HepG2 (cell line): ENCODE measurements around the gene CCDC174. TPM values are rescaled to one million over a fixed set of nuclear protein-coding genes. Genes with fewer than 3 reads are reported as not detected.

Experiments
- ATAC-seq: fragments of 200-7000 bp; cut with Tn5 transposase; 3 replicates; pipeline ENCODE4 v1.9.1; 2020; ENCODE audit warnings: mild to moderate bottlenecking, moderate library complexity
- BruUV-seq: library from RNA; stranded (reverse); fragments of 400-500 nt; replicated peaks from 2 replicates; lab custom pipeline; 2021; lab: Mats Ljungman, UMichigan
- CTCF ChIA-PET: fragments of 300-600 bp; formaldehyde crosslinking; extraction: SDS; loops from one replicate; lab custom pipeline; 2021; ENCODE audit warnings: low total read pairs, inconsistent platforms, low intra/inter-chr PET ratio; lab: Yijun Ruan, JAX
- POLR2A ChIA-PET: fragments of 350-600 bp; sonication (Branson Sonifier 250); formaldehyde crosslinking; loops from one replicate; lab custom pipeline; 2020; ENCODE audit warnings: antibody characterized with exemption, inconsistent platforms; lab: Yijun Ruan, JAX
- DNase-seq: peaks from one replicate; pipeline ENCODE4 v3.0.0-alpha.2; 2015; ENCODE audit warnings: low spot score
- FAIRE-seq: peaks from 3 replicates; lab custom pipeline; 2011; peaks lifted over from hg19 to GRCh38; lab: Jason Lieb, UNC
- H2AFZ ChIP-seq: one replicate; pipeline ENCODE4 v1.6.1; 2011; ENCODE audit warnings: low read length, inconsistent platforms
- H3K27ac ChIP-seq: fragments of 300-600 bp; 3 replicates; pipeline ENCODE4 v1.8.0; 2011; ENCODE audit warnings: mixed run types, mild to moderate bottlenecking, mixed read lengths, low read length, inconsistent platforms; ENCODE audit not compliant: insufficient read depth; ENCODE audit errors: extremely low read length
- H3K27me3 ChIP-seq, 2 experiments: fragments of 200-600 bp in 1 of 2; 2 replicates in 1 of 2; 3 replicates in 1 of 2; pipeline versions ENCODE4 v1.6.0 to v1.8.0; 2011; ENCODE audit warnings: low read length in 2 of 2, mild to moderate bottlenecking in 2 of 2, moderate library complexity in 2 of 2, inconsistent platforms in 1 of 2; ENCODE audit not compliant: insufficient read depth in 2 of 2, control insufficient read depth in 1 of 2
- H3K36me3 ChIP-seq, 2 experiments: fragments of 200-600 bp in 1 of 2; replicated peaks in 1 of 2; 2 replicates in 1 of 2; 3 replicates in 1 of 2; pipeline versions ENCODE4 v1.5.1 to v1.8.0; 2011; ENCODE audit warnings: low read length in 2 of 2, inconsistent platforms in 1 of 2; ENCODE audit not compliant: insufficient read depth in 2 of 2, control insufficient read depth in 1 of 2
- H3K4me1 ChIP-seq: 2 replicates; pipeline ENCODE4 v1.5.1; 2012; ENCODE audit warnings: low read length, inconsistent platforms; ENCODE audit not compliant: insufficient read depth
- H3K4me2 ChIP-seq: 2 replicates; pipeline ENCODE4 v1.6.0; 2011; ENCODE audit warnings: low read depth, low read length, inconsistent platforms
- H3K4me3 ChIP-seq, 3 experiments: fragments of 200-600 bp in 1 of 3; sonication (generic), shearing (Covaris generic) in 1 of 3; replicated peaks in 1 of 3; 2 replicates each; pipeline ENCODE4 v1.5.1; 2011 to 2016; ENCODE audit warnings: low read length in 3 of 3, inconsistent platforms in 2 of 3, low read depth in 2 of 3, mild to moderate bottlenecking in 2 of 3, control low read depth in 1 of 3, mixed read lengths in 1 of 3; ENCODE audit not compliant: insufficient read depth in 1 of 3
- H3K79me2 ChIP-seq: one replicate; pipeline ENCODE4 v1.6.1; 2011; ENCODE audit warnings: low read length, inconsistent platforms; ENCODE audit not compliant: insufficient read depth
- H3K9ac ChIP-seq: 2 replicates; pipeline ENCODE4 v1.6.0; 2011; ENCODE audit warnings: mild to moderate bottlenecking, low read depth, low read length, inconsistent platforms; ENCODE audit not compliant: insufficient read depth
- H3K9me3 ChIP-seq: 2 replicates; pipeline ENCODE4 v1.5.1; 2012; ENCODE audit warnings: mild to moderate bottlenecking, low read length
- H4K20me1 ChIP-seq: 2 replicates; pipeline ENCODE4 v1.6.0; 2011; ENCODE audit warnings: inconsistent platforms, mild to moderate bottlenecking, low read length, moderate library complexity; ENCODE audit not compliant: insufficient read depth
- ARNTL ChIP-seq: sonication (generic); formaldehyde crosslinking; IDR thresholded peaks from 2 replicates; pipeline ENCODE4 v1.4.0; 2020; ENCODE audit warnings: mild to moderate bottlenecking, missing genetic modification reagents
- CEBPG ChIP-seq: IDR thresholded peaks from 2 replicates; pipeline ENCODE4 v1.6.1; 2016
- FOXC1 ChIP-seq: sonication (generic); formaldehyde crosslinking; IDR thresholded peaks from 2 replicates; pipeline ENCODE4 v1.8.0; 2022; ENCODE audit warnings: mild to moderate bottlenecking, missing genetic modification reagents, borderline replicate concordance
- PAWR ChIP-seq: sonication (generic); formaldehyde crosslinking; IDR thresholded peaks from 2 replicates; pipeline ENCODE4 v1.4.0; 2020; ENCODE audit warnings: missing genetic modification reagents, mild to moderate bottlenecking, borderline replicate concordance
- RXRB ChIP-seq: IDR thresholded peaks from 2 replicates; pipeline ENCODE4 v1.6.1; 2016; ENCODE audit warnings: borderline replicate concordance, missing genetic modification reagents, missing compliant biosample characterization
- SP1 ChIP-seq, 2 experiments: fragments of 450-650 bp in 1 of 2; sonication (generic) in 1 of 2; formaldehyde crosslinking in 1 of 2; IDR thresholded peaks; 2 replicates each; pipeline versions ENCODE4 v1.4.0 to v1.6.1; 2016 to 2020; ENCODE audit warnings: missing genetic modification reagents in 1 of 2
- ZNF205 ChIP-seq: IDR thresholded peaks from 2 replicates; pipeline ENCODE4 v1.6.1; 2018; ENCODE audit warnings: missing biosample characterization, missing genetic modification reagents
- ZNF382 ChIP-seq: sonication (generic); formaldehyde crosslinking; IDR thresholded peaks from 2 replicates; pipeline ENCODE4 v1.5.0; 2020; ENCODE audit warnings: missing genetic modification reagents, mild to moderate bottlenecking, borderline replicate concordance
- ZNF431 ChIP-seq: sonication (generic); formaldehyde crosslinking; IDR thresholded peaks from 2 replicates; pipeline ENCODE4 v1.9.0; 2022; ENCODE audit warnings: missing genetic modification reagents, low read depth, mild to moderate bottlenecking, borderline replicate concordance
- ZNF772 ChIP-seq: sonication (generic); formaldehyde crosslinking; IDR thresholded peaks from 2 replicates; pipeline ENCODE4 v1.5.0; 2020; ENCODE audit warnings: mild to moderate bottlenecking, missing genetic modification reagents
- ZZZ3 ChIP-seq: sonication (generic); formaldehyde crosslinking; IDR thresholded peaks from 2 replicates; pipeline ENCODE4 v1.4.0; 2020; ENCODE audit warnings: missing genetic modification reagents, mild to moderate bottlenecking, borderline replicate concordance
- WGBS: methylation state at CpG from one replicate; pipeline ENCODE4 v1.1.6; 2017; ENCODE audit warnings: low lambda C conversion rate; 5-methylcytosine and 5-hydroxymethylcytosine counted together
- in situ Hi-C: cut with HindIII; loops from 2 replicates; pipeline ENCODE4 v1.10.0; 2017; ENCODE audit warnings: low pct_unique_long_range_greater_than_20kb; ENCODE audit not compliant: extremely low pct_ligation_motif_present
- intact Hi-C: fragments of 100-400 bp; cut with micrococcal nuclease; formaldehyde crosslinking; loops from one replicate; pipeline ENCODE4 v1.10.0; 2022; ENCODE audit not compliant: unreplicated experiment
- polyA plus RNA-seq, 8 experiments: library from polyadenylated mRNA; depleted of rRNA in 3 of 8; stranded (reverse) in 7 of 8; unstranded in 1 of 8; fragments of >200 nt; fragmentation: Illumina TruSeq in 4 of 8; extraction: Trizol in 4 of 8; gene quantifications; 2 replicates each; pipeline versions ENCODE4 v1.2.1 to v1.2.3, GENCODE V29; 2011 to 2016; ENCODE audit warnings: low read depth in 4 of 8, missing spikeins in 1 of 8, mixed read lengths in 1 of 8; ENCODE audit not compliant: insufficient read depth in 1 of 8
- total RNA-seq, 5 experiments: library from RNA; depleted of rRNA; stranded (reverse); fragments of >200 nt; fragmentation: Illumina TruSeq; extraction: Trizol; gene quantifications; 2 replicates each; pipeline ENCODE4 v1.2.3, GENCODE V29; 2016; ENCODE audit warnings: low read depth in 1 of 5
- TF ChIP-seq, protein P1 (sequence below): sonication (generic); IDR thresholded peaks from 2 replicates; pipeline ENCODE4 v1.6.1; 2016; ENCODE audit warnings: low read depth, borderline replicate concordance
- TF ChIP-seq, protein P2 (sequence below): sonication (generic); formaldehyde crosslinking; IDR thresholded peaks from 2 replicates; pipeline ENCODE4 v1.5.1; 2020; ENCODE audit warnings: missing genetic modification reagents, mild to moderate bottlenecking, borderline replicate concordance

The CCDC174 gene
- total and polyA plus RNA-seq, 2 of the 13 experiments (the other 11 are each of a cell fraction or from before 2014, with no cell fraction given): 5.4 to 11.0 TPM

DNA sequence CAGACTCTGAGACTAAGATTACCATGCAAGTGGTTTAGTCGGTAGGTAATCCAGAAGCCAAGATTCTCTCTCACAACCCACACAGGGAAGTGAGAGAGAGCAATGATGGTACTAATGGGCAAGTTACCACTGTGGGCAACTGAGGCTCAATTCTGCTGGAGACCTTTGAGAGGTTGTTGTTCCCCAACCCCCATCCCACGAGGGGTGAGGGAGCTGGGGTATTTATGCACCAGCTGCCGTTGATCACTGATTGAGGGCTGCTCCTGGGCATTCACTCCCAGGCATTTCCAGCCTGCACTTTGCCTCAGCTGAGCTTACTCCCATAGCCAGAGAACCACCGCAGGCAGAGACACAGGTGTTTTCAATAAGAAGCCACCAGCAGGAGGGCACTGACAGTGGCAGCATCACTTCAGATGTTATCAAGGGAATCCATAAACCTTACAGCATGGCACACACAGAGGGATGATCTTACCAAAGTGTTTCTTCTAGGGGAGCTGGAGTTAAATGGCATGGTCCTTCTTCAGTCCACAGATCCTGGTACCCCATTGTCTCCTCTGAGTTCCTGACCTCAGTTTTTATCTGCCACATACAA lies 15.0 kb upstream of the CCDC174 start:
- 0% methylated on average over 1 of the region's 4 CpGs for WGBS
- ChIA-PET CTCF (no interaction called here), POLR2A (interaction anchor here (2.1 kb wide), 1 partner anchor 15 kb away, joined by 7 read pairs; the partner anchor contains the start of gene CCDC174)
- TF ChIP-seq ZNF772 (CRISPR knock-in tag) (no peak), RXRB (CRISPR knock-in tag) (no peak), ZNF382 (CRISPR knock-in tag) (no peak)
- TF ChIP-seq, protein P1, sequence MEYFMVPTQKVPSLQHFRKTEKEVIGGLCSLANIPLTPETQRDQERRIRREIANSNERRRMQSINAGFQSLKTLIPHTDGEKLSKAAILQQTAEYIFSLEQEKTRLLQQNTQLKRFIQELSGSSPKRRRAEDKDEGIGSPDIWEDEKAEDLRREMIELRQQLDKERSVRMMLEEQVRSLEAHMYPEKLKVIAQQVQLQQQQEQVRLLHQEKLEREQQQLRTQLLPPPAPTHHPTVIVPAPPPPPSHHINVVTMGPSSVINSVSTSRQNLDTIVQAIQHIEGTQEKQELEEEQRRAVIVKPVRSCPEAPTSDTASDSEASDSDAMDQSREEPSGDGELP: no peak
- Histone ChIP-seq H3K4me1 (peaks cover 35% of the 10 kb centered on the region), H3K9ac (no peak overlapping the region), H3K79me2 (no peaks in the 10 kb centered on the region), H3K27me3 (peaks cover 0 to 5% of the 10 kb centered on the region in 2 experiments; a peak in 2 of 5 replicates), H4K20me1 (no peaks in the 10 kb centered on the region), H3K36me3 (no peaks in the 10 kb centered on the region), H2AFZ (no peak overlapping the region), H3K4me3 (no peak overlapping the region), H3K27ac (no peak overlapping the region), H3K4me2 (no peak overlapping the region), H3K9me3 (no peaks in the 10 kb centered on the region)
- no TSS peak for BruUV-seq
- DNase-seq: no peak
- intact Hi-C loops: no loop called here
- in situ Hi-C loops: no loop called here
- FAIRE-seq: no peak
- ATAC-seq: no peak

DNA sequence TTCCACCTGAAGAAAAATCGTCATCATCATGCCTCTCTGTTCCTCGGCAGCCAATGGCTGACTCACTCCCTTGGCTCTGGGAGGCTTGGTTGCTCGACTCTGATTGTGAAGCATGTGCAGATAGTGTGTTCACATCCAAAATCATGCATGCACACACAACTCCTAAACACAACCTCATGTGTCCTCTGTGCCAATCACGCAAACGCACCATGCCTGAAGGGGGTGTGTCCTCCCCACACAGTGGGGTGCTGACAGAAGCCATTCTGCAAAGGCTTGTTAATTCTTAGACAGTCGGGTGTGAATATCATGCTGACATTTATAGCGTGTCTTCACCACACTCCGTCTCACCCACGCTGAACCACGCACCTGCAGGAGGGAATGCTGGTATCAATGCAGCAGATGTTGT lies 11.4 kb upstream of the CCDC174 start:
- 53% methylated on average over 10 of the region's 10 CpGs for WGBS
- H3K27ac ChIP-seq: no peak overlapping the region
- no peak overlapping the region for H2AFZ ChIP-seq
- H3K4me2 ChIP-seq: no peak overlapping the region
- H3K9ac ChIP-seq: no peak overlapping the region
- no peaks in the 10 kb centered on the region for H3K9me3 ChIP-seq
- no peak overlapping the region for H3K4me3 ChIP-seq
- no TSS peak for BruUV-seq
- no peaks in the 10 kb centered on the region for H3K79me2 ChIP-seq
- TF ChIP-seq, protein P2, sequence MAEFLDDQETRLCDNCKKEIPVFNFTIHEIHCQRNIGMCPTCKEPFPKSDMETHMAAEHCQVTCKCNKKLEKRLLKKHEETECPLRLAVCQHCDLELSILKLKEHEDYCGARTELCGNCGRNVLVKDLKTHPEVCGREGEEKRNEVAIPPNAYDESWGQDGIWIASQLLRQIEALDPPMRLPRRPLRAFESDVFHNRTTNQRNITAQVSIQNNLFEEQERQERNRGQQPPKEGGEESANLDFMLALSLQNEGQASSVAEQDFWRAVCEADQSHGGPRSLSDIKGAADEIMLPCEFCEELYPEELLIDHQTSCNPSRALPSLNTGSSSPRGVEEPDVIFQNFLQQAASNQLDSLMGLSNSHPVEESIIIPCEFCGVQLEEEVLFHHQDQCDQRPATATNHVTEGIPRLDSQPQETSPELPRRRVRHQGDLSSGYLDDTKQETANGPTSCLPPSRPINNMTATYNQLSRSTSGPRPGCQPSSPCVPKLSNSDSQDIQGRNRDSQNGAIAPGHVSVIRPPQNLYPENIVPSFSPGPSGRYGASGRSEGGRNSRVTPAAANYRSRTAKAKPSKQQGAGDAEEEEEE (CRISPR knock-in tag): no peak
- TF ChIP-seq SP1 (IDR thresholded peaks at IDR 0.05) (no peak), SP1 (CRISPR knock-in tag; IDR thresholded peaks at IDR 0.05) (no peak), ARNTL (CRISPR knock-in tag) (no peak), ZNF205 (CRISPR knock-in tag) (no peak), PAWR (CRISPR knock-in tag) (no peak), CEBPG (CRISPR knock-in tag) (no peak), ZNF431 (CRISPR knock-in tag) (no peak), ZZZ3 (CRISPR knock-in tag) (no peak), FOXC1 (CRISPR knock-in tag) (no peak)
- CTCF ChIA-PET: no interaction called here
- in situ Hi-C loops (no loop called here), intact Hi-C loops (no loop called here)
- ATAC-seq: no peak
- H3K27me3 ChIP-seq: peaks cover 0 to 18% of the 10 kb centered on the region in 2 experiments; a peak in 2 of 5 replicates
- peaks cover 4% of the 10 kb centered on the region; the same call in 1 of the 2 replicates for H3K4me1 ChIP-seq
- H4K20me1 ChIP-seq: no peaks in the 10 kb centered on the region
- DNase-seq: no peak
- no peak for FAIRE-seq
- no peaks in the 10 kb centered on the region for H3K36me3 ChIP-seq
- POLR2A ChIA-PET: no interaction called here
